ENCODE results near the gene DUOX1. TPM values are rescaled to one million over a fixed set of nuclear protein-coding genes. Genes with fewer than 3 reads are reported as not detected.

Gene DUOX1
- polyA plus RNA-seq, 3 donors = 0.22 TPM; not detected in 2

DNA sequence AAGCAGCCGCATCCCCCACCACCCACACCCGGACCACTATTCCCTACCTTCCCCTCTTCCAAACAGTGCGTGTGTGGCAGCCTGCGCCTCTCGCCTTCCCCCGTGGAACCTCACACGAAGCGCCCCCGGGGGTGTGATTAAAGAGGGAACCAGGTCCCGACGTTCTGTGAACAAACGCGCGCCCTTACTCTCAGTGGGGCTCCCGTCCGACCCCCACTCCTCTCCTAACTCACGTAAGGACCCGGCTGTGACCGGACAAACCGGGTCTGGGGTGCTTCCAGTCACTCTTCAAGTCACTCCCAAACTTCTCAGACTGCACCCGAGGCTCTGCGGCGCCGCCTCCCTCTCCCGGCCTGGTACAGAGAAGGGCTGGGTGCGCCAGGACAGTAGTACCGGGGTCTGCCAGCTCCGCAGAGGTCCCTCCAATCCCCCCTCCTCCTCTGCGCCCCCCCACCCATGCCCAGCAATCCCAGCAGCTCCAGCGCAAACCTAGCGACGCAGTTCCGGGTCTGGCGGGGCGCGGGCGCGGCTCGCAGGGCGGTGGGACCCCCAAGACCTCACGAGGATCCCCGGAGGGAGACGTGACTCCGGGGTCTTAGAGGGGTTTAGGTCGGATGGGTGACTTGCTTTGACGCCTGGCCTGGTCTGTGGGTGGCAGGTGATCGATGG lies 689 bp upstream of the DUOX1 start:
- H3K27me3 Mint-ChIP-seq (ENCODE audit: low read depth in 3 of 3) = peaks cover 73 to 88% (median 87%) of the 10 kb centered on the region in 3 donors
- no peaks in the 10 kb centered on the region for H3K36me3 Mint-ChIP-seq
- peak overlapping the region; percentile 32 to 81 for H3K4me3 Mint-ChIP-seq
- intact Hi-C loops (cut with micrococcal nuclease) = no loop called here
- Histone ChIP-seq H3K4me1 (ENCODE audit: control insufficient read depth in 1 of 2, insufficient read depth in 2 of 2, low read length in 2 of 2) (peaks cover 9 to 11% of the 10 kb centered on the region in 2 donors), H3K27me3 (ENCODE audit: control insufficient read depth in 2 of 2, insufficient read depth in 2 of 2, low read length in 2 of 2) (peaks cover 56 to 76% of the 10 kb centered on the region in 2 donors), H3K9ac (ENCODE audit: insufficient read depth, low read length, poor library complexity, severe bottlenecking) (no peak overlapping the region), H3K4me2 (replicated peaks; ENCODE audit: extremely low read depth, low read length, poor library complexity, severe bottlenecking) (peak overlapping the region; percentile 55), H3K27ac (ENCODE audit: low read depth in 1 of 2, low read length in 2 of 2) (no peak overlapping the region), H3K4me3 (replicated peaks in 1 of 3; ENCODE audit: low read depth in 2 of 3, low read length in 3 of 3) (peak overlapping the region in 1 of 3 experiments; percentile 51), H3K9me3 (replicated peaks in 1 of 2; ENCODE audit: control insufficient read depth in 1 of 2, insufficient read depth in 1 of 2, low read length in 2 of 2) (peaks cover 0 to 14% of the 10 kb centered on the region in 2 donors), H3K36me3 (replicated peaks in 1 of 2; ENCODE audit: control insufficient read depth in 1 of 2, insufficient read depth in 2 of 2, low read length in 2 of 2) (no peaks in the 10 kb centered on the region), H3K79me2 (ENCODE audit: insufficient read depth, low read length) (no peaks in the 10 kb centered on the region), H4K20me1 (ENCODE audit: insufficient read depth, low read length) (no peaks in the 10 kb centered on the region), H2AFZ (ENCODE audit: insufficient read depth, low read depth, low read length, poor library complexity, severe bottlenecking) (peak overlapping the region; percentile 50)
- peaks cover 10% of the 10 kb centered on the region for H3K4me1 Mint-ChIP-seq
- DNase-seq = no peak
- 3% methylated on average over 37 of the region's 47 CpGs for WGBS (ENCODE audit: insufficient coverage)
- H3K27ac Mint-ChIP-seq = peak overlapping the region in 1 of 7 donors; percentile 73
- peaks cover 0 to 10% (median 2%) of the 10 kb centered on the region in 7 donors for H3K9me3 Mint-ChIP-seq
- TF ChIP-seq, protein P1, sequence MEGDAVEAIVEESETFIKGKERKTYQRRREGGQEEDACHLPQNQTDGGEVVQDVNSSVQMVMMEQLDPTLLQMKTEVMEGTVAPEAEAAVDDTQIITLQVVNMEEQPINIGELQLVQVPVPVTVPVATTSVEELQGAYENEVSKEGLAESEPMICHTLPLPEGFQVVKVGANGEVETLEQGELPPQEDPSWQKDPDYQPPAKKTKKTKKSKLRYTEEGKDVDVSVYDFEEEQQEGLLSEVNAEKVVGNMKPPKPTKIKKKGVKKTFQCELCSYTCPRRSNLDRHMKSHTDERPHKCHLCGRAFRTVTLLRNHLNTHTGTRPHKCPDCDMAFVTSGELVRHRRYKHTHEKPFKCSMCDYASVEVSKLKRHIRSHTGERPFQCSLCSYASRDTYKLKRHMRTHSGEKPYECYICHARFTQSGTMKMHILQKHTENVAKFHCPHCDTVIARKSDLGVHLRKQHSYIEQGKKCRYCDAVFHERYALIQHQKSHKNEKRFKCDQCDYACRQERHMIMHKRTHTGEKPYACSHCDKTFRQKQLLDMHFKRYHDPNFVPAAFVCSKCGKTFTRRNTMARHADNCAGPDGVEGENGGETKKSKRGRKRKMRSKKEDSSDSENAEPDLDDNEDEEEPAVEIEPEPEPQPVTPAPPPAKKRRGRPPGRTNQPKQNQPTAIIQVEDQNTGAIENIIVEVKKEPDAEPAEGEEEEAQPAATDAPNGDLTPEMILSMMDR (IDR thresholded peaks at IDR 0.05) = no peak

- H3K9me3 ChIP-seq (replicated peaks in 1 of 2; ENCODE audit: control insufficient read depth in 1 of 2, insufficient read depth in 1 of 2, low read length in 2 of 2) = peaks cover 0 to 19% of the 10 kb centered on the region in 2 donors
- H3K4me1 ChIP-seq (ENCODE audit: control insufficient read depth in 1 of 2, insufficient read depth in 2 of 2, low read length in 2 of 2) = peaks cover 9 to 17% of the 10 kb centered on the region in 2 donors
- H3K36me3 Mint-ChIP-seq = no peaks in the 10 kb centered on the region
- TF ChIP-seq, protein P1 (IDR thresholded peaks at IDR 0.05) = no peak
- H3K27ac ChIP-seq (ENCODE audit: low read depth in 1 of 2, low read length in 2 of 2) = no peak overlapping the region
- H4K20me1 ChIP-seq (ENCODE audit: insufficient read depth, low read length) = no peaks in the 10 kb centered on the region
- no peak overlapping the region for H3K27ac Mint-ChIP-seq
- peaks cover 0 to 16% (median 2%) of the 10 kb centered on the region in 7 donors for H3K9me3 Mint-ChIP-seq
- no peaks in the 10 kb centered on the region for H3K36me3 ChIP-seq (replicated peaks in 1 of 2; ENCODE audit: control insufficient read depth in 1 of 2, insufficient read depth in 2 of 2, low read length in 2 of 2)
- H3K79me2 ChIP-seq (ENCODE audit: insufficient read depth, low read length) = no peaks in the 10 kb centered on the region
- H3K4me3 ChIP-seq (replicated peaks in 1 of 3; ENCODE audit: low read depth in 2 of 3, low read length in 3 of 3) = no peak overlapping the region
- peaks cover 73 to 90% (median 86%) of the 10 kb centered on the region in 3 donors for H3K27me3 Mint-ChIP-seq (ENCODE audit: low read depth in 3 of 3)
- H3K27me3 ChIP-seq (ENCODE audit: control insufficient read depth in 2 of 2, insufficient read depth in 2 of 2, low read length in 2 of 2) = peaks cover 66 to 85% of the 10 kb centered on the region in 2 donors
- no peak for DNase-seq
- intact Hi-C loops (cut with micrococcal nuclease) = no loop called here
- peaks cover 14% of the 10 kb centered on the region for H3K4me1 Mint-ChIP-seq
- H3K9ac ChIP-seq (ENCODE audit: insufficient read depth, low read length, poor library complexity, severe bottlenecking) = no peak overlapping the region
- peak overlapping the region in 1 of 2 donors; percentile 54 for H3K4me3 Mint-ChIP-seq
- no peak overlapping the region for H3K4me2 ChIP-seq (replicated peaks; ENCODE audit: extremely low read depth, low read length, poor library complexity, severe bottlenecking)
- no peak overlapping the region for H2AFZ ChIP-seq (ENCODE audit: insufficient read depth, low read depth, low read length, poor library complexity, severe bottlenecking)
- 86% methylated on average over 1 of the region's 7 CpGs for WGBS (ENCODE audit: insufficient coverage)
Observed at GRCh38 chr15:45130291-45131000, 652 bp downstream of the DUOX1 start.

Data from CD14-positive monocyte (primary cell).